Measurements from ENCODE around the gene TRIM67.

The TRIM67 gene

GRCh38 chr1:231183639-231184590, 22.1 kb downstream of the TRIM67 start:
- DNase-seq (ENCODE audit: low spot score) = no peak

GRCh38 chr1:231184891-231185290, 23.0 kb downstream of the TRIM67 start:
- no peak for DNase-seq (ENCODE audit: low spot score)

- no peak for DNase-seq (ENCODE audit: low spot score)
Measured at GRCh38 chr1:231185391-231185790, 23.5 kb downstream of the TRIM67 start.

- no peak for DNase-seq (ENCODE audit: low spot score)
Measured at GRCh38 chr1:231186356-231187115, 24.7 kb downstream of the TRIM67 start.

- DNase-seq (ENCODE audit: low spot score) = no peak
Measured at GRCh38 chr1:231187571-231187970, 25.7 kb downstream of the TRIM67 start.

GRCh38 chr1:231188072-231188471, 26.2 kb downstream of the TRIM67 start:
- DNase-seq (ENCODE audit: low spot score) = no peak

- DNase-seq (ENCODE audit: low spot score) = no peak
Measured at GRCh38 chr1:231188768-231189167, 26.9 kb downstream of the TRIM67 start.

GRCh38 chr1:231189683-231190270, 27.9 kb downstream of the TRIM67 start:
- DNase-seq (ENCODE audit: low spot score) = no peak

GRCh38 chr1:231190456-231190855, 28.6 kb downstream of the TRIM67 start:
- DNase-seq (ENCODE audit: low spot score) = no peak

- no peak for DNase-seq (ENCODE audit: low spot score)
Measured at GRCh38 chr1:231192620-231193163, 30.8 kb downstream of the TRIM67 start.

- no peak for DNase-seq (ENCODE audit: low spot score)
Measured at GRCh38 chr1:231193710-231194340, 32.0 kb downstream of the TRIM67 start.

GRCh38 chr1:231194476-231194842, 32.6 kb downstream of the TRIM67 start:
- no peak for DNase-seq (ENCODE audit: low spot score)

- no peak for DNase-seq (ENCODE audit: low spot score)
Measured at GRCh38 chr1:231194843-231195516, 33.1 kb downstream of the TRIM67 start.

GRCh38 chr1:231196307-231196706, 34.4 kb downstream of the TRIM67 start:
- no peak for DNase-seq (ENCODE audit: low spot score)

- DNase-seq (ENCODE audit: low spot score) = no peak
Measured at GRCh38 chr1:231196728-231197127, 34.9 kb downstream of the TRIM67 start.

GRCh38 chr1:231199868-231200267, 38.0 kb downstream of the TRIM67 start:
- DNase-seq (ENCODE audit: low spot score) = no peak

- no peak for DNase-seq (ENCODE audit: low spot score)
Measured at GRCh38 chr1:231200388-231201031, 38.7 kb downstream of the TRIM67 start.

GRCh38 chr1:231201375-231201978, 39.6 kb downstream of the TRIM67 start:
- no peak for DNase-seq (ENCODE audit: low spot score)

- no peak for DNase-seq (ENCODE audit: low spot score)
Measured at GRCh38 chr1:231201979-231202633, 40.2 kb downstream of the TRIM67 start.
